ENCODE data around the gene RALB. TPM values are rescaled to one million over a fixed set of nuclear protein-coding genes. Genes with fewer than 3 reads are reported as not detected.

RALB gene
- total RNA-seq, 1 donor from 2014 or later: 21.7 TPM

GRCh38 chr2:120343100-120343432, 90.4 kb downstream of the RALB start:
- Histone ChIP-seq H3K9me3 (no peaks in the 10 kb centered on the region), H3K4me3 (no peak overlapping the region), H3K4me1 (peaks cover 21 to 31% of the 10 kb centered on the region in 2 donors), H3K27me3 (peaks cover 17% of the 10 kb centered on the region), H3K36me3 (no peaks in the 10 kb centered on the region), H3K27ac (no peak overlapping the region)
- TF ChIP-seq, protein P1, sequence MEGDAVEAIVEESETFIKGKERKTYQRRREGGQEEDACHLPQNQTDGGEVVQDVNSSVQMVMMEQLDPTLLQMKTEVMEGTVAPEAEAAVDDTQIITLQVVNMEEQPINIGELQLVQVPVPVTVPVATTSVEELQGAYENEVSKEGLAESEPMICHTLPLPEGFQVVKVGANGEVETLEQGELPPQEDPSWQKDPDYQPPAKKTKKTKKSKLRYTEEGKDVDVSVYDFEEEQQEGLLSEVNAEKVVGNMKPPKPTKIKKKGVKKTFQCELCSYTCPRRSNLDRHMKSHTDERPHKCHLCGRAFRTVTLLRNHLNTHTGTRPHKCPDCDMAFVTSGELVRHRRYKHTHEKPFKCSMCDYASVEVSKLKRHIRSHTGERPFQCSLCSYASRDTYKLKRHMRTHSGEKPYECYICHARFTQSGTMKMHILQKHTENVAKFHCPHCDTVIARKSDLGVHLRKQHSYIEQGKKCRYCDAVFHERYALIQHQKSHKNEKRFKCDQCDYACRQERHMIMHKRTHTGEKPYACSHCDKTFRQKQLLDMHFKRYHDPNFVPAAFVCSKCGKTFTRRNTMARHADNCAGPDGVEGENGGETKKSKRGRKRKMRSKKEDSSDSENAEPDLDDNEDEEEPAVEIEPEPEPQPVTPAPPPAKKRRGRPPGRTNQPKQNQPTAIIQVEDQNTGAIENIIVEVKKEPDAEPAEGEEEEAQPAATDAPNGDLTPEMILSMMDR (IDR thresholded peaks at IDR 0.05): no peak
- DNase-seq (ENCODE audit: low spot score in 2 of 2): no peak
- intact Hi-C loops (cut with DNase I): loop anchor here (1.0 to 5.0 kb wide), 4 partner anchors 179 to 734 kb away; no protein-coding TSS in a partner anchor

DNA sequence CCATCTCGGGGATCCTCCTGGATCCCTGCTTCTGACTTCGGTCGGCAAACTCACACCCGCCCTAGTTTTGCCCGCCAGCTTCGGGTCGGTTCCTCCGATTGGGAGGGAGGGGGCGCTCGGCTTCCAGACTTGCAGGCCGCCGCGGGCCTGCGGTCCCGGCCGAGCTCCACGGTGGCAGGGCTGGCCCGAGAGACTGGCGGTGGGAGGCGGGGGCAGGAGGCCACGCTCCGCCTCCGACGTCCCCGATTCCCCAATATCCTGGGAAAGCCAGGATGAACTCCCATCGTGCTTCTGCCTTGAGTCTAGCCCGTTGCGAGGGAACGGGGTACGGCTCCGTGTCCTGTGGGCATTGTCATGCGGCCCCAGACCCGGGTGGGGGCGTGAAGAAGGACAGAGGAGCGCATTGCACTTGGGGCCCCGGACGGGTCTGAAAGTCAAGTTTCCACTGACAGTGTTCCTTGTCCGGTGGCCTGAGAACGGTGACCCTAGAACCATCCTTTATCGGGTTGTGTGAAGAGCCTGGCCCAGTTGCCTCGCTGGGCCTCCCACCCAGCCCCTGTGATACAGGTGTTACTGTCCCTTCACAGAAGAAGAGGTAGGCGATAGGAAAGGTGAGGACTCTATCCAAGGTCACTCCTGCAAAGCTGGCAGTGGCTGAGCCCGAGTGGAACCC, 90.9 kb downstream of the RALB start:
- intact Hi-C loops (cut with DNase I): loop anchor here (1.0 to 5.0 kb wide), 4 partner anchors 179 to 734 kb away; no protein-coding TSS in a partner anchor
- no peaks in the 10 kb centered on the region for H3K36me3 ChIP-seq
- H3K27me3 ChIP-seq: peaks cover 17% of the 10 kb centered on the region
- H3K4me1 ChIP-seq: peaks cover 21 to 31% of the 10 kb centered on the region in 2 donors
- no peak overlapping the region for H3K27ac ChIP-seq
- peak overlapping the region; percentile 69 to 75 for H3K4me3 ChIP-seq
- TF ChIP-seq, protein P1 (IDR thresholded peaks at IDR 0.05): peak; percentile 78 to 95 (median 94)
- peak in 1 of 2 donors; percentile 87 for DNase-seq (ENCODE audit: low spot score in 2 of 2)
- no peaks in the 10 kb centered on the region for H3K9me3 ChIP-seq

Other genes starting within 250 kb of the RALB start
- 11.7 TPM for gene EPB41L5, start 239.8 kb upstream of the RALB start, total RNA-seq
- 31.8 TPM for gene TMEM185B, start 29.5 kb upstream of the RALB start, total RNA-seq
- 8.1 TPM for gene INHBB, start 93.3 kb downstream of the RALB start, total RNA-seq